GM18505 (cell line): Measurements from ENCODE around the gene POLR2B.

Source experiments
- ATAC-seq: cut with Tn5 transposase; IDR thresholded peaks from one replicate; pipeline ENCODE4 v1.9.1; 2021; ENCODE audit not compliant: unreplicated experiment
- POLR2A ChIP-seq: IDR thresholded peaks from 4 replicates; pipeline ENCODE4 v1.6.1; 2011; ENCODE audit warnings: borderline replicate concordance; ENCODE audit not compliant: insufficient read depth, insufficient read length; ENCODE audit errors: extremely low read depth

POLR2B gene

DNA sequence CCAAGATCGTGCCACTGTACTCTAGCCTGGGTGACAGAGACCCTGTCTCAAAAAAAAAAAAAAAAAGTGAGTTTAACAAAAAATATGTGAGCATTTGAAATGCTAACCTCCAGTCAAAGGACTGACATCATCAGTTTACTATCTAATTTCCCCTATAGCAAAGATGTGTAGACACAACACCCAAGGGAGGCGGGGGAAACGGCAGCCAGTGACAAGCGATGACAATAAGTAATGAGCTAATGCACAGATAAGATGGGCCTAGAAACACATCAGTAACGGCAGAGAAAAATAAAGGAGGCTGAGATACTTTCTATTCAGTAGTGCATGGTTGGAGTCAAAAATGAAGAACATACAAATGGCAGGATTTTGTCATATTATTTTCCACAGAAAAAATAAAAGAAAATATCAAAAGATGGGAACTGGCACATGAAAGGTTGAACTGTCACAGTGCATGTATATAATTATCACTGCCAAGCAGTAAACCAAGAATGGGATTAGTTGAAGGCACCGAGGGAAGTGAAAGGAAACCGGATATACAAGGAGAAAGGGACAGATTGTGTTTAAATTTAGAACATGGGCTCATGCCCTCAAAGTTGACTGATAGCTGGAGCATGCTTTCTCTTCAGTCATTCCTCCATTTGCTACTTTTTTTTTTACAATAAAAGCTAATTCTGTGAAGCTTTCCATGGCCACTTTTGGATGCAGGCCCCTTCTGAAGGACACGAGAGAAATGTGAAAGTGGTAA, 89.7 kb downstream of the POLR2B start:
- no peak for TF ChIP-seq POLR2A
- ATAC-seq = no peak

DNA sequence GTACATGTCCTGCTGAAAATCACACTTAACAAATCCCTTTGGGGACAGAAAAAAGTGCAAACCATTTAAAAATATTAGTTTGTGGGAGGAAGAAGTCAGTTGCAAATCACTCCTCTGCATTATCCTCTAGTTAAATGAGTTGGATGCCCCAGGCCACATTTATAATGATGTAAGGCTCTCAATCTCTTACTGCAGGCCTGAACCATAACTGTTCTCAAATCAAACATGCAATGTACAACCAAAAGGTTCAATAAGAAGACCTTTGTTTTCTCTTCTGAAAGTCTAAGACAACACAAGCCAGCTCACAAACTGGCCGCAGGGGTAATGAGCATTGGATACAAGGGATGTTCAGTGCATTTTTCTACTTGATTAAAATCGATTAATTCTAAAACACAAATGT, 91.8 kb downstream of the POLR2B start:
- TF ChIP-seq POLR2A = no peak
- no peak for ATAC-seq

DNA sequence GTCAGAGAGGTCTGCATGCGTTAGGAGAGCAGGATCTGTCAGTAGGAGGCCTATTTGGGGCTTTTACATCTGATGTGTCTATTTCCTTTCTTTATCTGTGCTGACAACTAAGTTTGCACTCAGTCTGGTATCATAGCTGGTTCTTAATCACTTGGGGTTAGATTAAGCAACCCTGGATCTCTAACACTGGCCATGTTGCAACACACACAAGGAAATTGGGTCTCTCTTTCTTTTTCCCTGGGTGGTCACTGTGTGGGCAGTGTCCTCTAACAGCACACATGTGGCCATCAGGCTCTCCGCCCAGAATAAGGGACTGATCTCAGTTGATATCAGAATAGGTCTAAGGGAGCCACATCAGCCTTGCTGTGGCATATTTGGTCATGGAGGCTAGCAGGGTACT, 92.6 kb downstream of the POLR2B start:
- ATAC-seq = no peak
- TF ChIP-seq POLR2A = no peak

DNA sequence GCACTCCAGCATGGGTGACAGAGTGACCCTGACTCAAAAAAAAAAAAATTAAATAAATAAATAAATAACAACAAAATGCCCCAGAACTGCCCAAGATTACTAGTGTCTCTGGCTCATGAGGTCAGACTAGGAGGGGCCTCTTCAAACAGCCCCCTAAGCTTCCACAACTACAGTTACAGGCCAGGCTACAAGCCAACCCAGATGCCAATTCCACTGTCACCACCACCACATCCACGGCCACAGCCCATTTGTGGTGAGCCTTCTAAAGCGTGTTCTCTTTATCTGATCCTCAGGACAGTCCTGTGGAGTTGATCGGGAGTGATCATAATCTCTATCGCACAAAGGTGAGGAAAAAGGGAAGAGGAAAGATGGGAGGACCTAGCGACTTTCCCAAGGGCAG, 94.9 kb downstream of the POLR2B start:
- TF ChIP-seq POLR2A = no peak
- ATAC-seq = no peak

DNA sequence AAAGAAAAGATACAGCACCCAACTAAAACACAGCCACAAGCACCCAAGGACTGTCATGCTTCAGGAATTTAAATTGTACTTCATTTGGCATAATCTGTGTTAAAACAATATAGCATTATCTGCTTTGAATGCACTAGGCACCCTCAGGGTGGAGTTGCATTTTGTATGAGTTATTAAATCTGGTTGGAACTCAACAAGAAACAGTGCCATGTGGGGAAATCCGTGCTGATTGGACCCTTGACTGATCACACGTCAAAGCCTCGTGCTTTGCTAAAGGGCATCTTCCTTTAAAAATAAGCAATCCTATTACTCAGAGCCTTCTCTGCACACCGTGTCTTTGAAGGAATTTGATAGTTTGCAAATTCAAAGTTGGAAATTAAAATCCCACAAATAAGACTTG, 96.0 kb downstream of the POLR2B start:
- no peak for ATAC-seq
- TF ChIP-seq POLR2A = no peak

DNA sequence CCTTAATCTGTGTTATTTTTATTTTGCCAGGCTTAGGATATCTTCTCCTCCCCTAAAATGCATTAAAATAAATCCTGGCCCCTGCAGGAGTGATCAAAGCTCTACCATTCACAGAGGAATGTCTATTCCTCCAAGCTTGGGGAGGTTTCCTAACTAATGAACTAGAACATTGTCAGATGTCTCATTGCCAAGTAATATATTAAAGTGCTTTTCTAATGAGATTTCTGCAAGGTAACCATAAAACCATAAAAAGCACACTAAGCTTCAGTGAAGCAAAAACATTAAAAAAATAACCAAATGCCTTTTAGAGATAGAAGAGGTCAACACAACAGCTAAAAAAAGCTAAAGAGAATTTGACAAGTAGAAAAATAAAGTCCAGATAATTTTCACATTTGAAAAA, 96.7 kb downstream of the POLR2B start:
- no peak for TF ChIP-seq POLR2A
- ATAC-seq = no peak

DNA sequence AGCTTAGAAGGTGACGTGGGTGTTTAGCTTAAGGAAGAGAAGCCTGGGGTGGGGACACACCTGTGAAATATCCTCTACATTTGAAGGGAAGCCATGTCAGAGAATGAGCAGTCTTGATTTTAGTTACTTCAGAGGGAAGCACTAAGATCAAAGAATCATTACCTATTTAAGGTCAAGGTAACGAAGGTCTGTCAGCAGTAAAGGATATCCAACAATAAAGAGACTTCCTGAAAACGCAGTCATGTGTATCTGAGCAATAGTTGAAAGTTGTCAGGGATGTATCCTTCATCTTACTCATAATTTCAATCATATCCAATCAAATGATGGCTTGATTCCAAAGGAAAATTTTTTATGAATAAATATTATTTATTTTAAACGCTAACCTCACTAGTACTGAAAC, 98.0 kb downstream of the POLR2B start:
- no peak for ATAC-seq
- TF ChIP-seq POLR2A = no peak

DNA sequence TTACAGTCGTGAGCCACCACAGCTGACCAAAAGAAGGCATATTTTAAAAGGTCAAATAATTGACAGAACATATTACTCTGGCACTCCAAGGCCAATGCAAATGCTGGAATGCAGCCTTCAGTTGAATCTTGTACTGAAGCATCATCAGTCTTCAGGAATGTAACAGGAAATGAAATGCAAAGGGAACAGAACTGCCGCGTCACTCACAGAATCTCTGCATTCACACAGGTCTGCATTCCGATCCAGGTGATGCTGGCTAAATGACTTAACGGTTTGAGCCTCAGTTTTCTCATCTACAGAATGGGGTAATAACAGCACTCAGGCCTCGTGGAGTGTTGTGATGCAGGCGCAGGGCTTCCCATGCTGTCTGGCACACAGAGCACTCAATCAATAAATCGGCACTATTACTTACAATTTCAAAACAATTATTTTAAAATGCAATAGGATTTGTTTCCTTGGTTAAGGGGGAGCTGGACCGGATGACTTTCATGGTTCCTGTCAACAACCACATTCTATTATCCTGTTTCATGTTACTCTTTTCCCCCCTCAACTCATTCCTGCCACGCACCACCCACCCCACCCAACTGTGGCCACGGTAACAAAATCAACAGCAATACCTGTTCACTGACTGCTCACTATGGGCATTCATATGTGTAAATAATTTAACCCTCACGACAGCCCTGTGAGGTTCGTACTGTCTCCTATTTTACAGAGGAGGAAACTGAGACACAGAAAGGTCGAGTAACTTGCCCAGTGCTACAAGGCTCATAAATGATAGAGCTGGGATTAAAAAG, 99.1 kb downstream of the POLR2B start:
- no peak for ATAC-seq
- TF ChIP-seq POLR2A = no peak

DNA sequence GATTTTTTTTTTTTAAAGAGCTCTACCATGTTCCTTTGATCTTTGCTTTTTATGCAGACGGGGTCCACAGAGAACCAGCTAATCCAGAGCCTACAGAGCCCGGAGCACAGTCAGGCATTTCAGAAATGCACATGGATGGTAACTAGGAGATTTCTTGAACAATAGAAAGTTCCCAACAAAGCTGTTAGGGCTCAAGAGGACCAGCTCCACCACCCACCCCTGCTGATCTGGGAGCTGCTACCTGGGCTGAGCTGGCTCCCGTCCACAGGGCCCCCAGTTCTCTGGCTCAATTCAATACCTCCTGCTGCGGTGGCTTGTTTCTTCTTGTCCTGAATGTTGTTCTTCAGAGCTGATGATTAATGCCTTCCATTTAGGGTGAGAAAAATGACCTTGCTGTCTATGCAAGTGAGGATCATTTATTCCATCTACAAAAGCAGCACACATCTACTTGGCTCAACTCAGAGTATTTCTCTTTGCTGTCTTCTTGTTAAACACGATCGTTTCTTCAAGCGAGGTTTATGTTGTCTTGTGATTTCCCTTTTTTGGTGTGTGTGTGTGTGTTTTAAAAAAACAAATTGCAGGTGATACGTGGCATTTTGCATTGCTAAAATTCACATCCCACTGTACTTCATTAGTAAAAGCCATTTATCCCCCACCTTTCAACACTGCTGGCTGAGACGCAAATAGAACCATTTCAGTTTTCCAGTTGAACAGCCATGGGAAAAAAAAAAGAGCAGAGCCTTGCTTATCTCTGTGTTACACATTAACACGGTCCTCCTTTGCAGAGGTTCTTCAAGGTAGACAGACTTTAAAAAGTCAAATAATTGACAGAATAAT, 100.2 kb downstream of the POLR2B start:
- ATAC-seq = no peak
- TF ChIP-seq POLR2A = no peak
